HG03039 (cell line): Measurements from ENCODE around the gene RUSF1.
"Not testable (repeated sequence)": the region's sequence is repeated elsewhere in the genome, so short reads cannot be mapped to it uniquely, and the experiment has no call there.

Source experiments
- ATAC-seq: cut with Tn5 transposase; IDR thresholded peaks from one replicate; pipeline ENCODE4 v1.9.1; 2021; ENCODE audit warnings: mild to moderate bottlenecking, moderate library complexity; ENCODE audit not compliant: unreplicated experiment

The RUSF1 gene

GRCh38 chr16:31517800-31518402 lies 9.7 kb upstream of the RUSF1 start:
- no peak for ATAC-seq

GRCh38 chr16:31513884-31514283 lies 5.7 kb upstream of the RUSF1 start:
- no peak for ATAC-seq

- ATAC-seq = no peak
Measured at GRCh38 chr16:31513126-31513525, 4.9 kb upstream of the RUSF1 start.

GRCh38 chr16:31508706-31509195 lies 560 bp upstream of the RUSF1 start:
- ATAC-seq = no peak

GRCh38 chr16:31507617-31507928 lies 618 bp downstream of the RUSF1 start:
- ATAC-seq = no peak

GRCh38 chr16:31505483-31505882 lies 2.7 kb downstream of the RUSF1 start:
- ATAC-seq = peak; percentile 45

GRCh38 chr16:31504159-31504558 lies 4.0 kb downstream of the RUSF1 start:
- ATAC-seq = no peak

- not testable (repeated sequence) for ATAC-seq
Measured at GRCh38 chr16:31503555-31503954, 4.6 kb downstream of the RUSF1 start.

GRCh38 chr16:31502981-31503380 lies 5.2 kb downstream of the RUSF1 start:
- no peak for ATAC-seq

GRCh38 chr16:31501966-31502348 lies 6.2 kb downstream of the RUSF1 start:
- no peak for ATAC-seq

GRCh38 chr16:31501226-31501965 lies 6.8 kb downstream of the RUSF1 start:
- ATAC-seq = no peak

GRCh38 chr16:31499928-31500327 lies 8.3 kb downstream of the RUSF1 start:
- ATAC-seq = no peak

- ATAC-seq = no peak
Measured at GRCh38 chr16:31498493-31498892, 9.7 kb downstream of the RUSF1 start.

GRCh38 chr16:31496670-31497069 lies 11.5 kb downstream of the RUSF1 start:
- ATAC-seq = no peak

GRCh38 chr16:31493506-31494125 lies 14.6 kb downstream of the RUSF1 start:
- no peak for ATAC-seq

- ATAC-seq = no peak
Measured at GRCh38 chr16:31491778-31492418, 16.3 kb downstream of the RUSF1 start.

- ATAC-seq = no peak
Measured at GRCh38 chr16:31489616-31490584, 18.3 kb downstream of the RUSF1 start.

- no peak for ATAC-seq
Measured at GRCh38 chr16:31489298-31489564, 19.0 kb downstream of the RUSF1 start.

GRCh38 chr16:31488468-31489297 lies 19.5 kb downstream of the RUSF1 start:
- no peak for ATAC-seq
